ENCODE measurements around the gene TRIM59.

GRCh38 chr3:160486459-160486869 is 36.9 kb upstream of the TRIM59 start:
- TF ChIP-seq POLR2A (IDR thresholded peaks at IDR 0.05) = no peak
- TF ChIP-seq, protein P1, sequence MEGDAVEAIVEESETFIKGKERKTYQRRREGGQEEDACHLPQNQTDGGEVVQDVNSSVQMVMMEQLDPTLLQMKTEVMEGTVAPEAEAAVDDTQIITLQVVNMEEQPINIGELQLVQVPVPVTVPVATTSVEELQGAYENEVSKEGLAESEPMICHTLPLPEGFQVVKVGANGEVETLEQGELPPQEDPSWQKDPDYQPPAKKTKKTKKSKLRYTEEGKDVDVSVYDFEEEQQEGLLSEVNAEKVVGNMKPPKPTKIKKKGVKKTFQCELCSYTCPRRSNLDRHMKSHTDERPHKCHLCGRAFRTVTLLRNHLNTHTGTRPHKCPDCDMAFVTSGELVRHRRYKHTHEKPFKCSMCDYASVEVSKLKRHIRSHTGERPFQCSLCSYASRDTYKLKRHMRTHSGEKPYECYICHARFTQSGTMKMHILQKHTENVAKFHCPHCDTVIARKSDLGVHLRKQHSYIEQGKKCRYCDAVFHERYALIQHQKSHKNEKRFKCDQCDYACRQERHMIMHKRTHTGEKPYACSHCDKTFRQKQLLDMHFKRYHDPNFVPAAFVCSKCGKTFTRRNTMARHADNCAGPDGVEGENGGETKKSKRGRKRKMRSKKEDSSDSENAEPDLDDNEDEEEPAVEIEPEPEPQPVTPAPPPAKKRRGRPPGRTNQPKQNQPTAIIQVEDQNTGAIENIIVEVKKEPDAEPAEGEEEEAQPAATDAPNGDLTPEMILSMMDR (IDR thresholded peaks at IDR 0.05) = peak in 1 of 2 donors; percentile 47

Data from suprapubic skin (tissue), 3 donors.